Loucy (cell line): ENCODE measurements around the gene PHEX.

ENCODE experiments used
- EZH2phosphoT487 ChIP-seq: fragments of 200-600 bp; IDR thresholded peaks from 2 replicates; pipeline ENCODE4 v1.6.1; 2018; ENCODE audit warnings: antibody characterized with exemption, mild to moderate bottlenecking, moderate library complexity, borderline replicate concordance
- TF ChIP-seq, protein P1 (sequence below): fragments of 200-600 bp; sonication (generic); conservative IDR thresholded peaks from 2 replicates; pipeline ENCODE4 v1.5.1; 2014; ENCODE audit warnings: mild to moderate bottlenecking, antibody characterized with exemption, low read length

DNA sequence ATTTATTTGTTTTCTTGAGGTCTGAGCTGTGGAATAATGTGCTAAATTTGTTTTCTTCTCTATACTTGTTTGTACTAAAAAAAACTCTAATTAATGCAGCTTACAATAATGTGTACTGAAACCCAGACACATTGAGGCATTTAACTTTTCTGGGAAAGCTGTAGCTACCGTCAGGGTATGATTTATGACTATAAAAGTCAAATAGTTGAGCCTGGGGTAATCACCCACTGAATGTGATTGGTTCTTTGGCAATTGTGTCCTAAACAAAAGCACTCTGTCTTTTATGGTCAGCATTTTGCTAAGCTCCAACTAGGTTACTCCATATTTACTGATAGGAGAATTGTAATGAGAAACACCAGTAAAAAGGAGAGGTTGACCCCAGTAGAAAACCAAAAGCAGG lies 174.7 kb downstream of the PHEX start:
- TF ChIP-seq, protein P1, sequence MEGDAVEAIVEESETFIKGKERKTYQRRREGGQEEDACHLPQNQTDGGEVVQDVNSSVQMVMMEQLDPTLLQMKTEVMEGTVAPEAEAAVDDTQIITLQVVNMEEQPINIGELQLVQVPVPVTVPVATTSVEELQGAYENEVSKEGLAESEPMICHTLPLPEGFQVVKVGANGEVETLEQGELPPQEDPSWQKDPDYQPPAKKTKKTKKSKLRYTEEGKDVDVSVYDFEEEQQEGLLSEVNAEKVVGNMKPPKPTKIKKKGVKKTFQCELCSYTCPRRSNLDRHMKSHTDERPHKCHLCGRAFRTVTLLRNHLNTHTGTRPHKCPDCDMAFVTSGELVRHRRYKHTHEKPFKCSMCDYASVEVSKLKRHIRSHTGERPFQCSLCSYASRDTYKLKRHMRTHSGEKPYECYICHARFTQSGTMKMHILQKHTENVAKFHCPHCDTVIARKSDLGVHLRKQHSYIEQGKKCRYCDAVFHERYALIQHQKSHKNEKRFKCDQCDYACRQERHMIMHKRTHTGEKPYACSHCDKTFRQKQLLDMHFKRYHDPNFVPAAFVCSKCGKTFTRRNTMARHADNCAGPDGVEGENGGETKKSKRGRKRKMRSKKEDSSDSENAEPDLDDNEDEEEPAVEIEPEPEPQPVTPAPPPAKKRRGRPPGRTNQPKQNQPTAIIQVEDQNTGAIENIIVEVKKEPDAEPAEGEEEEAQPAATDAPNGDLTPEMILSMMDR: no peak
- no peak for TF ChIP-seq EZH2phosphoT487
